WI38 (cell line): ENCODE results near the gene STIP1.

Experiments used
- H3K4me3 ChIP-seq: 2 replicates; pipeline ENCODE4 v1.5.1; 2011; ENCODE audit warnings: low read depth, mild to moderate bottlenecking, control low read depth, low read length
- TF ChIP-seq, protein P1 (sequence below): IDR thresholded peaks from 2 replicates; pipeline ENCODE4 v1.5.1; 2012; ENCODE audit warnings: low read depth, mild to moderate bottlenecking, control low read depth, low read length

Gene STIP1

DNA sequence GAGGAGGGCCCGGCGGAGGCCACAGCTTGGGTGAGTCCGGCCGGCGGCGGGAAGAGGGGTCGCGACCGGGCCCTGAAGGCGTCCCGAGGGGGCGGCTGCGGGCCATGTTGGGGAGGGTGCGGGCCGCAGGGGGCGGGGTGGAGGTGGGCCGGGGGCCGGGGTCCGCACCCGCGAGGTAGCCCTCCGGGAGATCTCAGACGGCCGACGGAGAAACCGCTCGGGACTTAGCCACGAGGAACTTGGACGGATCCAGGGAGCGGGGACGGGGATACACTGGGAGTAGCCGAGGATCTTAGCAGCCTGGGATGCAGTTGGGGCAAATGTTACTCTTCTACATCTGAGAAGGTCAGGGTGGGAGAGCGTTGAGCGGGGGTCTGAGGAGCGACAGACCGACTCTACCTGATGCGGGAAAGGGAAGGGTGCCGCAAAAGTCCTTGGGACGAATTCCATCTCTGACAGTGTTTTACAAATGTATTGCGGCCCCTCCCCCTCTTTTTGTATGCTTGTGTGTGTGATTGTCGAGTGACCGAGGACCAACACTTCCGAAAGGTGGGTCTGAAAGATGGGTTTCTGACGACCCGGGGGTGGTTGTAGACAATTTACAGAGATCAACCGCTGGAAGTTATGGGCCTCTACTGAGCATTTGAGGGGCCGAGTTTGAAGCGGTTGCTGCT lies 658 bp downstream of the STIP1 start:
- TF ChIP-seq, protein P1, sequence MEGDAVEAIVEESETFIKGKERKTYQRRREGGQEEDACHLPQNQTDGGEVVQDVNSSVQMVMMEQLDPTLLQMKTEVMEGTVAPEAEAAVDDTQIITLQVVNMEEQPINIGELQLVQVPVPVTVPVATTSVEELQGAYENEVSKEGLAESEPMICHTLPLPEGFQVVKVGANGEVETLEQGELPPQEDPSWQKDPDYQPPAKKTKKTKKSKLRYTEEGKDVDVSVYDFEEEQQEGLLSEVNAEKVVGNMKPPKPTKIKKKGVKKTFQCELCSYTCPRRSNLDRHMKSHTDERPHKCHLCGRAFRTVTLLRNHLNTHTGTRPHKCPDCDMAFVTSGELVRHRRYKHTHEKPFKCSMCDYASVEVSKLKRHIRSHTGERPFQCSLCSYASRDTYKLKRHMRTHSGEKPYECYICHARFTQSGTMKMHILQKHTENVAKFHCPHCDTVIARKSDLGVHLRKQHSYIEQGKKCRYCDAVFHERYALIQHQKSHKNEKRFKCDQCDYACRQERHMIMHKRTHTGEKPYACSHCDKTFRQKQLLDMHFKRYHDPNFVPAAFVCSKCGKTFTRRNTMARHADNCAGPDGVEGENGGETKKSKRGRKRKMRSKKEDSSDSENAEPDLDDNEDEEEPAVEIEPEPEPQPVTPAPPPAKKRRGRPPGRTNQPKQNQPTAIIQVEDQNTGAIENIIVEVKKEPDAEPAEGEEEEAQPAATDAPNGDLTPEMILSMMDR = no peak
- H3K4me3 ChIP-seq = no peak overlapping the region

DNA sequence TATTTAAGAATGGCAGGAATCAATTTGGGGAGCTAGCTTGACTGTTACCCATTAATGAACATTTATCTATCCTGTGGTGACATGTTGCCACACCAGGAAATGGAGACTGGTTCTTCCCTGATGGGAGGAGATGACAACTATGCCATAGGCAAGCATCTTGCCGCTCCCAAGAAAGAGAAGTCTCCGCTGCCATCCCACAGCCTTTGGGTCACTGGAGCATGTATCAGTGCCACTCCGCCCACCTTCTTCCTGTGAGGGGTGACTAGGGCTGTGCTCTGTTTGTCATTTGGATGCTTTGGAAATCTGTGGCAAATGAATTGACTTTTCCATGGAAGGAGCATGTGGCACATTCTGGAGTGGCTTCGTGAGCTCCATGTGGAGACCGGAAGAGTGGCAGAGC lies 6.5 kb downstream of the STIP1 start:
- no peak overlapping the region for H3K4me3 ChIP-seq
- TF ChIP-seq, protein P1 = no peak

DNA sequence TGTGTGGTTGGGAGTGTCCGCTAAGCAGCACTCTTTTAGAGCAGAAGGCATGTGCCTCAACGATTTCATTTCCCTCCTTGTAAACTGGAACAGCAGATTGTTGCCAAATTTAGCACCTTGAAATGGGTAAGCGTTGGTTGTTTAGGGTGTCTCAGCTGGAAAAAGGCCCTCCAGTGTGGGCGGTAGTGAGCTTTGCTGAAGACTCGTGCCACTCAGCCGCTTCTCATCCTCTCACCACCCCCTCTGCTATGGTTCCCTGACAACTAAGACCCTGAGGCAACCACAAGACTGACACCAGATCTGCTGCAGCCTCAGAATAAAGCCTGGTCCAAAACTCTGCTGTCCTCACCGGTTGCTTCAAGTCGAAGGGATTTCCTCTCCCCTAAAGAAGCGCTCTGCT lies 10.7 kb downstream of the STIP1 start:
- TF ChIP-seq, protein P1 = no peak
- H3K4me3 ChIP-seq = no peak overlapping the region

DNA sequence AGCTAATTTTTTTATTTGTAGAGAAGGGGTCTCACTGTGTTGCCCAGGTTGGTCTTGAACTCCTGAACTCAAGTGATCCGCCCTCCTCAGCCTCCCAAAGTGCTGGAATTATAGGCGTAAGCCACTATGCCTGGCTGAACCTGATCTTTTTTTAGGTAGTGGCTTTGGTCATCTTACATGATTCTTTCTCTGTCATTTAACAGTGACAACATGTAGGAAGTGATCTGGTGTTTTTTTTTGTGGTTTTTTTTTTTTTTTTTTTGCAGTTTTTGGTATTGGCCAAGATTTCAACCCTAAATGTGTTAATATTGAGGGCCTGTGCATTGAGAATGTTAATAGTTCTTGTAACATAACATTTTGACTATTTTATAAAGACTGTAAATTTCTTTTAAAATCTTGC lies 12.5 kb downstream of the STIP1 start:
- no peak overlapping the region for H3K4me3 ChIP-seq
- TF ChIP-seq, protein P1 = no peak

DNA sequence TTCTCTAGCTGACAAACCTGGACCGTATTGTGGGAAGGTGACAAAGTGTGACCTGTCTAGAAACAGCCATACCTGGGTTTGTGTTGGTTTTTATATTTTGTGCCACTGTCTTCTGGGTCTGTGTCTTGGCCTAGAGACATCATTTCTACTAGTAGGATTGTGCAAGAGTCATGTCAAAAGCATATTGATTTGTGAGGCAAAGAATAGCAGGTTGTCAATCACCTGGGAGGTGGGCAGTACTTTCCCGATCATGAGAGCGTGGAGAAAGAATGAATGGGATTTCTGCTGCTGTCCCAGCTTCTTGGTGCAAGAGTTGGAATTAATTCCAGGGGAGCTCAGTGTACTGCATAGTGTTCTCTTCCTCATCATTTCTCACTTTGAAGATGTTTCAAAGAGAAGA lies 15.6 kb downstream of the STIP1 start:
- TF ChIP-seq, protein P1 = no peak
- H3K4me3 ChIP-seq = no peak overlapping the region

DNA sequence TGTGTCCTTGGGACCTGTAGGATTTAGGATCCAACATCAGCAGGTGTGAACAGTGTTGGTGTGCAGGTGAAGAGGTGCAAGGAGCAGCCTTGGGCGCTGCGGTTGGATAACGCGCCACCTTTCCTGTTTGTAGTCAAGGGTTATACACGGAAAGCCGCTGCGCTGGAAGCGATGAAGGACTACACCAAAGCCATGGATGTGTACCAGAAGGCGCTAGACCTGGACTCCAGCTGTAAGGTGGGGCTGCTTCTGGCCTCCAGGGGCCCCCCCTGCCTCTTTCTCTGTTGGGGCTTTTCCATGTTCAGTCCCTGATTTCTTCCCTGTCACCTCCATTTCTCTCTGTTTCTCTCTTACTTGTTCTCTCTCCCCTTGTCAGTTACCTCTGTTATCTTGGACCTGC lies 17.0 kb downstream of the STIP1 start:
- TF ChIP-seq, protein P1 = no peak
- H3K4me3 ChIP-seq = no peak overlapping the region

DNA sequence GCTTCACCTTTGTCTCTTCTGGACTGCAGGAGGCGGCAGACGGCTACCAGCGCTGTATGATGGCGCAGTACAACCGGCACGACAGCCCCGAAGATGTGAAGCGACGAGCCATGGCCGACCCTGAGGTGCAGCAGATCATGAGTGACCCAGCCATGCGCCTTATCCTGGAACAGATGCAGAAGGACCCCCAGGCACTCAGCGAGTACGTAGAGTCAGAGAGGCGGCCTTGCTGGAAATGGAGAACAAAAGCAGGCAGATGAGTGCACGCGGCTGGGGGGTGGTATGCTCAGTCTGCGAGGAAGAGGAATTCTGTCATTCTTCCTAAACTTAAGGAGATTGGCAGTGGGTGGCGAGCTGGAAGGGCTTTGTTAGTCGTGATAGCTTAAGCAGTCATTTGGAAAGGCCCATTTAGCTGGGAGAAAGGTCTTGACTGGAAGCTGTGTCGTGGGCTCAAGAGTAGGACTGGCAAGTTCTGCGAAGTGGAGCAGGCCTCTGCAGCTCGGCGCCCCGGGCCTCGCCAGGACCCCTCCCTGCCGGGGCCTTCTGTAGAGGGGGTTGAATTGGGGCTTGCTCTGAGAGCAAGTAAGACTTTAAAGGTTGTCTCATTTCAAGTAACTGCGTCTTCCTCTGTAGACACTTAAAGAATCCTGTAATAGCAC lies 17.6 kb downstream of the STIP1 start:
- TF ChIP-seq, protein P1 = no peak
- no peak overlapping the region for H3K4me3 ChIP-seq
